Measurements from ENCODE around the gene C1orf53.

GRCh38 chr1:197899037-197899436, 3.4 kb upstream of the C1orf53 start:
- TF ChIP-seq, protein P1, sequence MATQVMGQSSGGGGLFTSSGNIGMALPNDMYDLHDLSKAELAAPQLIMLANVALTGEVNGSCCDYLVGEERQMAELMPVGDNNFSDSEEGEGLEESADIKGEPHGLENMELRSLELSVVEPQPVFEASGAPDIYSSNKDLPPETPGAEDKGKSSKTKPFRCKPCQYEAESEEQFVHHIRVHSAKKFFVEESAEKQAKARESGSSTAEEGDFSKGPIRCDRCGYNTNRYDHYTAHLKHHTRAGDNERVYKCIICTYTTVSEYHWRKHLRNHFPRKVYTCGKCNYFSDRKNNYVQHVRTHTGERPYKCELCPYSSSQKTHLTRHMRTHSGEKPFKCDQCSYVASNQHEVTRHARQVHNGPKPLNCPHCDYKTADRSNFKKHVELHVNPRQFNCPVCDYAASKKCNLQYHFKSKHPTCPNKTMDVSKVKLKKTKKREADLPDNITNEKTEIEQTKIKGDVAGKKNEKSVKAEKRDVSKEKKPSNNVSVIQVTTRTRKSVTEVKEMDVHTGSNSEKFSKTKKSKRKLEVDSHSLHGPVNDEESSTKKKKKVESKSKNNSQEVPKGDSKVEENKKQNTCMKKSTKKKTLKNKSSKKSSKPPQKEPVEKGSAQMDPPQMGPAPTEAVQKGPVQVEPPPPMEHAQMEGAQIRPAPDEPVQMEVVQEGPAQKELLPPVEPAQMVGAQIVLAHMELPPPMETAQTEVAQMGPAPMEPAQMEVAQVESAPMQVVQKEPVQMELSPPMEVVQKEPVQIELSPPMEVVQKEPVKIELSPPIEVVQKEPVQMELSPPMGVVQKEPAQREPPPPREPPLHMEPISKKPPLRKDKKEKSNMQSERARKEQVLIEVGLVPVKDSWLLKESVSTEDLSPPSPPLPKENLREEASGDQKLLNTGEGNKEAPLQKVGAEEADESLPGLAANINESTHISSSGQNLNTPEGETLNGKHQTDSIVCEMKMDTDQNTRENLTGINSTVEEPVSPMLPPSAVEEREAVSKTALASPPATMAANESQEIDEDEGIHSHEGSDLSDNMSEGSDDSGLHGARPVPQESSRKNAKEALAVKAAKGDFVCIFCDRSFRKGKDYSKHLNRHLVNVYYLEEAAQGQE (IDR thresholded peaks at IDR 0.05; ENCODE audit: borderline replicate concordance) = no peak
- TF ChIP-seq, protein P2, sequence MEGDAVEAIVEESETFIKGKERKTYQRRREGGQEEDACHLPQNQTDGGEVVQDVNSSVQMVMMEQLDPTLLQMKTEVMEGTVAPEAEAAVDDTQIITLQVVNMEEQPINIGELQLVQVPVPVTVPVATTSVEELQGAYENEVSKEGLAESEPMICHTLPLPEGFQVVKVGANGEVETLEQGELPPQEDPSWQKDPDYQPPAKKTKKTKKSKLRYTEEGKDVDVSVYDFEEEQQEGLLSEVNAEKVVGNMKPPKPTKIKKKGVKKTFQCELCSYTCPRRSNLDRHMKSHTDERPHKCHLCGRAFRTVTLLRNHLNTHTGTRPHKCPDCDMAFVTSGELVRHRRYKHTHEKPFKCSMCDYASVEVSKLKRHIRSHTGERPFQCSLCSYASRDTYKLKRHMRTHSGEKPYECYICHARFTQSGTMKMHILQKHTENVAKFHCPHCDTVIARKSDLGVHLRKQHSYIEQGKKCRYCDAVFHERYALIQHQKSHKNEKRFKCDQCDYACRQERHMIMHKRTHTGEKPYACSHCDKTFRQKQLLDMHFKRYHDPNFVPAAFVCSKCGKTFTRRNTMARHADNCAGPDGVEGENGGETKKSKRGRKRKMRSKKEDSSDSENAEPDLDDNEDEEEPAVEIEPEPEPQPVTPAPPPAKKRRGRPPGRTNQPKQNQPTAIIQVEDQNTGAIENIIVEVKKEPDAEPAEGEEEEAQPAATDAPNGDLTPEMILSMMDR (IDR thresholded peaks at IDR 0.05; ENCODE audit: poor library complexity, severe bottlenecking) = no peak
- TF ChIP-seq EZH2 (IDR thresholded peaks at IDR 0.05; ENCODE audit: borderline replicate concordance, insufficient read depth, low read length, poor library complexity, severe bottlenecking) (no peak), POLR2AphosphoS5 (IDR thresholded peaks at IDR 0.05) (no peak), EP300 (conservative IDR thresholded peaks at IDR 0.05; ENCODE audit: poor library complexity, severe bottlenecking) (no peak), TAF1 (IDR thresholded peaks at IDR 0.05; ENCODE audit: low read depth) (no peak), MXI1 (conservative IDR thresholded peaks at IDR 0.05; ENCODE audit: poor library complexity, severe bottlenecking) (no peak), SMC3 (conservative IDR thresholded peaks at IDR 0.05; ENCODE audit: poor library complexity) (no peak)
